HG03575 (cell line): ENCODE results near the gene TBL1XR1.

Experiments
- ATAC-seq: cut with Tn5 transposase; IDR thresholded peaks from one replicate; pipeline ENCODE4 v1.9.1; 2021; ENCODE audit not compliant: unreplicated experiment, insufficient number of reproducible peaks, low FRiP score; ENCODE audit errors: extremely low read depth

The TBL1XR1 gene

GRCh38 chr3:177096615-177097014, 100.7 kb downstream of the TBL1XR1 start:
- ATAC-seq: no peak

GRCh38 chr3:177093966-177094365, 103.3 kb downstream of the TBL1XR1 start:
- no peak for ATAC-seq

- no peak for ATAC-seq
These were observed 107.4 kb downstream of the TBL1XR1 start for GRCh38 chr3:177089901-177090300.

GRCh38 chr3:177089110-177089509, 108.2 kb downstream of the TBL1XR1 start:
- no peak for ATAC-seq

- ATAC-seq: no peak
These were observed 111.5 kb downstream of the TBL1XR1 start for GRCh38 chr3:177085794-177086193.

GRCh38 chr3:177084616-177085015, 112.7 kb downstream of the TBL1XR1 start:
- ATAC-seq: no peak

- ATAC-seq: no peak
These were observed 117.2 kb downstream of the TBL1XR1 start for GRCh38 chr3:177080122-177080521.

- no peak for ATAC-seq
These were observed 117.6 kb downstream of the TBL1XR1 start for GRCh38 chr3:177079684-177080083.

GRCh38 chr3:177071496-177072156, 125.7 kb downstream of the TBL1XR1 start:
- ATAC-seq: no peak

GRCh38 chr3:177069514-177070329, 127.6 kb downstream of the TBL1XR1 start:
- ATAC-seq: no peak

GRCh38 chr3:177068967-177069366, 128.3 kb downstream of the TBL1XR1 start:
- ATAC-seq: no peak

GRCh38 chr3:177066068-177066467, 131.2 kb downstream of the TBL1XR1 start:
- no peak for ATAC-seq

GRCh38 chr3:177065285-177066033, 131.8 kb downstream of the TBL1XR1 start:
- no peak for ATAC-seq

- ATAC-seq: no peak
These were observed 135.1 kb downstream of the TBL1XR1 start for GRCh38 chr3:177062052-177062732.

GRCh38 chr3:177061369-177061768, 135.9 kb downstream of the TBL1XR1 start:
- no peak for ATAC-seq

- no peak for ATAC-seq
These were observed 136.8 kb downstream of the TBL1XR1 start for GRCh38 chr3:177060492-177060891.

GRCh38 chr3:177058648-177059047, 138.6 kb downstream of the TBL1XR1 start:
- ATAC-seq: no peak

- peak; percentile 91 for ATAC-seq
These were observed 139.5 kb downstream of the TBL1XR1 start for GRCh38 chr3:177057768-177058167.

GRCh38 chr3:177056927-177057326, 140.4 kb downstream of the TBL1XR1 start:
- no peak for ATAC-seq
